ENCODE measurements around the gene MCM6.

- TF ChIP-seq CTCF (IDR thresholded peaks at IDR 0.05; ENCODE audit: insufficient read depth, low read depth, low read length) (no peak), EZH2 (IDR thresholded peaks at IDR 0.05; ENCODE audit: insufficient read depth, low read length) (no peak)
Observed at GRCh38 chr2:135802350-135802749, 73.9 kb downstream of the MCM6 start.

Data from astrocyte (in vitro differentiated cells and primary cell).